HepG2 (cell line): ENCODE measurements around the gene ST3GAL4. TPM values are rescaled to one million over a fixed set of nuclear protein-coding genes. Genes with fewer than 3 reads are reported as not detected.
A peak's percentile ranks its signal among the peaks of the same experiment; 100 is the strongest.

ENCODE experiments used
- ATAC-seq: fragments of 200-7000 bp; cut with Tn5 transposase; 3 replicates; pipeline ENCODE4 v1.9.1; 2020; ENCODE audit warnings: mild to moderate bottlenecking, moderate library complexity
- BruUV-seq: library from RNA; stranded (reverse); fragments of 400-500 nt; replicated peaks from 2 replicates; lab custom pipeline; 2021; lab: Mats Ljungman, UMichigan
- CTCF ChIA-PET: fragments of 300-600 bp; formaldehyde crosslinking; extraction: SDS; loops from one replicate; lab custom pipeline; 2021; ENCODE audit warnings: low total read pairs, inconsistent platforms, low intra/inter-chr PET ratio; lab: Yijun Ruan, JAX
- POLR2A ChIA-PET: fragments of 350-600 bp; sonication (Branson Sonifier 250); formaldehyde crosslinking; loops from one replicate; lab custom pipeline; 2020; ENCODE audit warnings: antibody characterized with exemption, inconsistent platforms; lab: Yijun Ruan, JAX
- DNase-seq: peaks from one replicate; pipeline ENCODE4 v3.0.0-alpha.2; 2015; ENCODE audit warnings: low spot score
- FAIRE-seq: peaks from 3 replicates; lab custom pipeline; 2011; peaks lifted over from hg19 to GRCh38; lab: Jason Lieb, UNC
- H2AFZ ChIP-seq: one replicate; pipeline ENCODE4 v1.6.1; 2011; ENCODE audit warnings: low read length, inconsistent platforms
- H3K27ac ChIP-seq: fragments of 300-600 bp; 3 replicates; pipeline ENCODE4 v1.8.0; 2011; ENCODE audit warnings: mixed run types, mild to moderate bottlenecking, mixed read lengths, low read length, inconsistent platforms; ENCODE audit not compliant: insufficient read depth; ENCODE audit errors: extremely low read length
- H3K27me3 ChIP-seq, 2 experiments: fragments of 200-600 bp in 1 of 2; 2 replicates in 1 of 2; 3 replicates in 1 of 2; pipeline versions ENCODE4 v1.6.0 to v1.8.0; 2011; ENCODE audit warnings: low read length in 2 of 2, mild to moderate bottlenecking in 2 of 2, moderate library complexity in 2 of 2, inconsistent platforms in 1 of 2; ENCODE audit not compliant: insufficient read depth in 2 of 2, control insufficient read depth in 1 of 2
- H3K36me3 ChIP-seq, 2 experiments: fragments of 200-600 bp in 1 of 2; replicated peaks in 1 of 2; 2 replicates in 1 of 2; 3 replicates in 1 of 2; pipeline versions ENCODE4 v1.5.1 to v1.8.0; 2011; ENCODE audit warnings: low read length in 2 of 2, inconsistent platforms in 1 of 2; ENCODE audit not compliant: insufficient read depth in 2 of 2, control insufficient read depth in 1 of 2
- H3K4me1 ChIP-seq: 2 replicates; pipeline ENCODE4 v1.5.1; 2012; ENCODE audit warnings: low read length, inconsistent platforms; ENCODE audit not compliant: insufficient read depth
- H3K4me2 ChIP-seq: 2 replicates; pipeline ENCODE4 v1.6.0; 2011; ENCODE audit warnings: low read depth, low read length, inconsistent platforms
- H3K4me3 ChIP-seq, 3 experiments: fragments of 200-600 bp in 1 of 3; sonication (generic), shearing (Covaris generic) in 1 of 3; replicated peaks in 1 of 3; 2 replicates each; pipeline ENCODE4 v1.5.1; 2011 to 2016; ENCODE audit warnings: low read length in 3 of 3, inconsistent platforms in 2 of 3, low read depth in 2 of 3, mild to moderate bottlenecking in 2 of 3, control low read depth in 1 of 3, mixed read lengths in 1 of 3; ENCODE audit not compliant: insufficient read depth in 1 of 3
- H3K79me2 ChIP-seq: one replicate; pipeline ENCODE4 v1.6.1; 2011; ENCODE audit warnings: low read length, inconsistent platforms; ENCODE audit not compliant: insufficient read depth
- H3K9ac ChIP-seq: 2 replicates; pipeline ENCODE4 v1.6.0; 2011; ENCODE audit warnings: mild to moderate bottlenecking, low read depth, low read length, inconsistent platforms; ENCODE audit not compliant: insufficient read depth
- H3K9me3 ChIP-seq: 2 replicates; pipeline ENCODE4 v1.5.1; 2012; ENCODE audit warnings: mild to moderate bottlenecking, low read length
- H4K20me1 ChIP-seq: 2 replicates; pipeline ENCODE4 v1.6.0; 2011; ENCODE audit warnings: inconsistent platforms, mild to moderate bottlenecking, low read length, moderate library complexity; ENCODE audit not compliant: insufficient read depth
- DZIP1 ChIP-seq: sonication (generic); formaldehyde crosslinking; IDR thresholded peaks from 2 replicates; pipeline ENCODE4 v1.5.0; 2020; ENCODE audit warnings: mild to moderate bottlenecking, missing genetic modification reagents
- HBP1 ChIP-seq: IDR thresholded peaks from 2 replicates; pipeline ENCODE4 v1.6.1; 2016; ENCODE audit warnings: low read depth, control low read depth
- MEIS1 ChIP-seq: sonication (generic); formaldehyde crosslinking; IDR thresholded peaks from 2 replicates; pipeline ENCODE4 v1.9.0; 2021; ENCODE audit warnings: mild to moderate bottlenecking, missing genetic modification reagents, moderate library complexity, borderline replicate concordance
- ZBTB38 ChIP-seq: sonication (generic); formaldehyde crosslinking; IDR thresholded peaks from 2 replicates; pipeline ENCODE4 v1.5.1; 2020; ENCODE audit warnings: mild to moderate bottlenecking, missing genetic modification reagents
- ZNF280D ChIP-seq: sonication (generic); formaldehyde crosslinking; IDR thresholded peaks from 2 replicates; pipeline ENCODE4 v1.5.1; 2020; ENCODE audit warnings: mild to moderate bottlenecking, missing genetic modification reagents
- ZNF746 ChIP-seq: sonication (generic); formaldehyde crosslinking; IDR thresholded peaks from 2 replicates; pipeline ENCODE4 v1.8.0; 2022; ENCODE audit warnings: mild to moderate bottlenecking, missing genetic modification reagents
- WGBS: methylation state at CpG from one replicate; pipeline ENCODE4 v1.1.6; 2017; ENCODE audit warnings: low lambda C conversion rate; 5-methylcytosine and 5-hydroxymethylcytosine counted together
- in situ Hi-C: cut with HindIII; loops from 2 replicates; pipeline ENCODE4 v1.10.0; 2017; ENCODE audit warnings: low pct_unique_long_range_greater_than_20kb; ENCODE audit not compliant: extremely low pct_ligation_motif_present
- intact Hi-C: fragments of 100-400 bp; cut with micrococcal nuclease; formaldehyde crosslinking; loops from one replicate; pipeline ENCODE4 v1.10.0; 2022; ENCODE audit not compliant: unreplicated experiment
- polyA plus RNA-seq, 8 experiments: library from polyadenylated mRNA; depleted of rRNA in 3 of 8; stranded (reverse) in 7 of 8; unstranded in 1 of 8; fragments of >200 nt; fragmentation: Illumina TruSeq in 4 of 8; extraction: Trizol in 4 of 8; gene quantifications; 2 replicates each; pipeline versions ENCODE4 v1.2.1 to v1.2.3, GENCODE V29; 2011 to 2016; ENCODE audit warnings: low read depth in 4 of 8, missing spikeins in 1 of 8, mixed read lengths in 1 of 8; ENCODE audit not compliant: insufficient read depth in 1 of 8
- total RNA-seq, 5 experiments: library from RNA; depleted of rRNA; stranded (reverse); fragments of >200 nt; fragmentation: Illumina TruSeq; extraction: Trizol; gene quantifications; 2 replicates each; pipeline ENCODE4 v1.2.3, GENCODE V29; 2016; ENCODE audit warnings: low read depth in 1 of 5

Gene ST3GAL4
- total and polyA plus RNA-seq, 2 of the 13 experiments (the other 11 are each of a cell fraction or from before 2014, with no cell fraction given), result 9.1 to 13.3 TPM

- no peaks in the 10 kb centered on the region for H4K20me1 ChIP-seq
- H3K79me2 ChIP-seq, result no peaks in the 10 kb centered on the region
- H3K27me3 ChIP-seq, result peaks cover 0 to 7% of the 10 kb centered on the region in 2 experiments; a peak in 2 of 5 replicates
- no peak for DNase-seq
- WGBS, result 29% methylated on average over 11 of the region's 16 CpGs
- H3K4me3 ChIP-seq, result no peak overlapping the region
- no peak overlapping the region for H2AFZ ChIP-seq
- H3K9me3 ChIP-seq, result no peaks in the 10 kb centered on the region
- no peaks in the 10 kb centered on the region for H3K36me3 ChIP-seq
- peak; percentile 19 for ATAC-seq
- in situ Hi-C loops, result loop anchor here (10.0 to 25.0 kb wide), 2 partner anchors 911 to 1728 kb away; no protein-coding TSS in a partner anchor
- ChIA-PET CTCF (no interaction called here), POLR2A (no interaction called here)
- H3K9ac ChIP-seq, result no peak overlapping the region
- TF ChIP-seq HBP1 (CRISPR knock-in tag) (no peak), ZNF746 (CRISPR knock-in tag) (no peak), DZIP1 (no peak), MEIS1 (no peak), ZNF280D (no peak), ZBTB38 (CRISPR knock-in tag) (no peak)
- H3K4me1 ChIP-seq, result no peaks in the 10 kb centered on the region
- H3K4me2 ChIP-seq, result no peak overlapping the region
- FAIRE-seq, result no peak
- H3K27ac ChIP-seq, result no peak overlapping the region
- intact Hi-C loops, result no loop called here
- BruUV-seq, result no TSS peak
Measured at GRCh38 chr11:126433989-126434949, 78.8 kb downstream of the ST3GAL4 start.
